ENCODE data around the gene TMPRSS3.

The TMPRSS3 gene

GRCh38 chr21:42395905-42396651 lies at the start of gene TMPRSS3:
Gene TMPRSS3, minus strand, starts transcription at chr21:42396052. Its CDS starts 635 bp downstream, at chr21:42395417.
- H3K36me3 ChIP-seq (ENCODE audit: insufficient read depth, low read length), result no peaks in the 10 kb centered on the region
- H3K79me2 ChIP-seq (ENCODE audit: control insufficient read depth, insufficient read depth, low read length, unreplicated experiment), result no peaks in the 10 kb centered on the region
- H3K4me3 ChIP-seq (ENCODE audit: low read depth, low read length), result no peak within 1 kb of the TSS
- H3K4me1 ChIP-seq (ENCODE audit: control insufficient read depth, insufficient read depth, low read length, unreplicated experiment), result no peaks in the 10 kb centered on the region
- H3K27me3 ChIP-seq (ENCODE audit: insufficient read depth, low read length), result peaks cover 73% of the 10 kb centered on the region
- H2AFZ ChIP-seq (ENCODE audit: low read length, unreplicated experiment), result no peak within 1 kb of the TSS
- no peak within 1 kb of the TSS for H3K27ac ChIP-seq (ENCODE audit: low read depth, low read length)

GRCh38 chr21:42445311-42445710 lies 49.5 kb upstream of the TMPRSS3 start:
- no peaks in the 10 kb centered on the region for H3K36me3 ChIP-seq (ENCODE audit: insufficient read depth, low read length)
- H2AFZ ChIP-seq (ENCODE audit: low read length, unreplicated experiment), result no peak overlapping the region
- no peaks in the 10 kb centered on the region for H3K4me1 ChIP-seq (ENCODE audit: control insufficient read depth, insufficient read depth, low read length, unreplicated experiment)
- H3K27me3 ChIP-seq (ENCODE audit: insufficient read depth, low read length), result peaks cover 43% of the 10 kb centered on the region
- H3K4me3 ChIP-seq (ENCODE audit: low read depth, low read length), result no peak overlapping the region
- H3K27ac ChIP-seq (ENCODE audit: low read depth, low read length), result no peak overlapping the region
- no peaks in the 10 kb centered on the region for H3K79me2 ChIP-seq (ENCODE audit: control insufficient read depth, insufficient read depth, low read length, unreplicated experiment)

GRCh38 chr21:42444745-42445059 lies 48.9 kb upstream of the TMPRSS3 start:
- no peak overlapping the region for H2AFZ ChIP-seq (ENCODE audit: low read length, unreplicated experiment)
- no peaks in the 10 kb centered on the region for H3K79me2 ChIP-seq (ENCODE audit: control insufficient read depth, insufficient read depth, low read length, unreplicated experiment)
- H3K27me3 ChIP-seq (ENCODE audit: insufficient read depth, low read length), result peaks cover 43% of the 10 kb centered on the region
- H3K4me1 ChIP-seq (ENCODE audit: control insufficient read depth, insufficient read depth, low read length, unreplicated experiment), result no peaks in the 10 kb centered on the region
- no peaks in the 10 kb centered on the region for H3K36me3 ChIP-seq (ENCODE audit: insufficient read depth, low read length)
- H3K27ac ChIP-seq (ENCODE audit: low read depth, low read length), result no peak overlapping the region
- H3K4me3 ChIP-seq (ENCODE audit: low read depth, low read length), result no peak overlapping the region

- peaks cover 43% of the 10 kb centered on the region for H3K27me3 ChIP-seq (ENCODE audit: insufficient read depth, low read length)
- H3K36me3 ChIP-seq (ENCODE audit: insufficient read depth, low read length), result no peaks in the 10 kb centered on the region
- H3K79me2 ChIP-seq (ENCODE audit: control insufficient read depth, insufficient read depth, low read length, unreplicated experiment), result no peaks in the 10 kb centered on the region
Measured at GRCh38 chr21:42443876-42444744, 48.3 kb upstream of the TMPRSS3 start.

GRCh38 chr21:42443181-42443785 lies 47.4 kb upstream of the TMPRSS3 start:
- H3K27me3 ChIP-seq (ENCODE audit: insufficient read depth, low read length), result peaks cover 43% of the 10 kb centered on the region
- H3K4me3 ChIP-seq (ENCODE audit: low read depth, low read length), result no peak overlapping the region
- no peak overlapping the region for H2AFZ ChIP-seq (ENCODE audit: low read length, unreplicated experiment)
- no peaks in the 10 kb centered on the region for H3K4me1 ChIP-seq (ENCODE audit: control insufficient read depth, insufficient read depth, low read length, unreplicated experiment)
- no peaks in the 10 kb centered on the region for H3K79me2 ChIP-seq (ENCODE audit: control insufficient read depth, insufficient read depth, low read length, unreplicated experiment)
- no peak overlapping the region for H3K27ac ChIP-seq (ENCODE audit: low read depth, low read length)
- no peaks in the 10 kb centered on the region for H3K36me3 ChIP-seq (ENCODE audit: insufficient read depth, low read length)

More at GRCh38 chr21:42443876-42444744, 48.3 kb upstream of the TMPRSS3 start:
- Histone ChIP-seq H3K4me3 (ENCODE audit: low read depth, low read length) (no peak overlapping the region), H3K4me1 (ENCODE audit: control insufficient read depth, insufficient read depth, low read length, unreplicated experiment) (no peaks in the 10 kb centered on the region), H3K27ac (ENCODE audit: low read depth, low read length) (no peak overlapping the region), H2AFZ (ENCODE audit: low read length, unreplicated experiment) (no peak overlapping the region)

DNA sequence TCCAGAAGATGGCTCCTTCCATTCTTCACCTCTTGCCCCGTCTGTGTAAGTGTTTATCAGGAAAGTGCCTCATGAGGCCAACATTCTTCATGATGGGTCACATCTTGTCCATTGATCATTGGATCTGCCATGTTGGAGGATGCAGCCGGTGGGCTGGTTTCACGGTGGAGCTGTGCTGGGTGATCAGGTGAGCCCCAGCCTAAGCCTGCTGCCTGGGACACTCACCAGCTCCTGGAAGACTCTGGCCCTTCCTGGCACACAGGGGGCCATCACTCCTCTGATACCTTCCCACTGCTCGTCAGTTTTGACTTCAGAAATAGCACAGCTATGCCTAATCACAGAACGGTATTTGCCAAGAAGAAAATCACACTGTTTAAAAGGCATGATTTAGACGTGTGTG lies 46.1 kb upstream of the TMPRSS3 start:
- H3K4me3 ChIP-seq (ENCODE audit: low read depth, low read length), result no peak overlapping the region
- peaks cover 37% of the 10 kb centered on the region for H3K27me3 ChIP-seq (ENCODE audit: insufficient read depth, low read length)
- no peaks in the 10 kb centered on the region for H3K79me2 ChIP-seq (ENCODE audit: control insufficient read depth, insufficient read depth, low read length, unreplicated experiment)
- H3K36me3 ChIP-seq (ENCODE audit: insufficient read depth, low read length), result no peaks in the 10 kb centered on the region
- no peak overlapping the region for H2AFZ ChIP-seq (ENCODE audit: low read length, unreplicated experiment)
- H3K4me1 ChIP-seq (ENCODE audit: control insufficient read depth, insufficient read depth, low read length, unreplicated experiment), result no peaks in the 10 kb centered on the region
- H3K27ac ChIP-seq (ENCODE audit: low read depth, low read length), result no peak overlapping the region

DNA sequence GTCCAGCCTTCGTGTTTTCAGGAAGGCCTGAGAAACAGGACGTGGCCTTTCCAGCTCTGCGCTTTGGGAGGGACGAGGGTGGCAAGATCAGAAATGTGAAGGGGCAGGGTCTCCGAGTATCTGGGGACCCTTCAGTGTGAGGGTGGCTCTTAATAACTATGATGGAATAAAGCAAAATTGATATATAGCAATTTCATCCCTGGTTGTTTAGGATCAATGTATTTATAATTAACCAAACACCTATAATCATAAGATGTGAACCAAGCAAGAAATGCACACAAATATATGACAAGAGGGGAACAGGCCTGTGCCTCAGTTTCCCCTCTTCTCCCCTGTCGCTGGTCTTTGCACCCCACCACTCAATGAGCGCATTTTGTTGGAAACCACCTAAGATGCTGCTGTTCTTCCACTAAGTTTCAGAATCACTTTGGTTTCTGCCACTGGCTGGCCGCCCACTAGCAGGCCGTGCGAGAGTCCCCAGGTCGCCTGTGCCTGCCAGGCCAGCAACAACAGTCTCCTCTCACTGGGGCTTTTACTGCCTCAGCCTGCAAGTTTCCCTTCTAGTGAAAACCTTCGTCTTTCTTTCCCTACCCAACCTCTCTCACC lies 44.4 kb upstream of the TMPRSS3 start:
- Histone ChIP-seq H3K79me2 (ENCODE audit: control insufficient read depth, insufficient read depth, low read length, unreplicated experiment) (no peaks in the 10 kb centered on the region), H3K27me3 (ENCODE audit: insufficient read depth, low read length) (peaks cover 25% of the 10 kb centered on the region), H3K4me3 (ENCODE audit: low read depth, low read length) (no peak overlapping the region), H2AFZ (ENCODE audit: low read length, unreplicated experiment) (no peak overlapping the region), H3K36me3 (ENCODE audit: insufficient read depth, low read length) (no peaks in the 10 kb centered on the region), H3K27ac (ENCODE audit: low read depth, low read length) (no peak overlapping the region), H3K4me1 (ENCODE audit: control insufficient read depth, insufficient read depth, low read length, unreplicated experiment) (no peaks in the 10 kb centered on the region)

GRCh38 chr21:42439284-42440186 lies 43.7 kb upstream of the TMPRSS3 start:
- Histone ChIP-seq H3K4me1 (ENCODE audit: control insufficient read depth, insufficient read depth, low read length, unreplicated experiment) (no peaks in the 10 kb centered on the region), H2AFZ (ENCODE audit: low read length, unreplicated experiment) (no peak overlapping the region), H3K27me3 (ENCODE audit: insufficient read depth, low read length) (peaks cover 32% of the 10 kb centered on the region), H3K4me3 (ENCODE audit: low read depth, low read length) (no peak overlapping the region), H3K36me3 (ENCODE audit: insufficient read depth, low read length) (no peaks in the 10 kb centered on the region), H3K27ac (ENCODE audit: low read depth, low read length) (no peak overlapping the region), H3K79me2 (ENCODE audit: control insufficient read depth, insufficient read depth, low read length, unreplicated experiment) (no peaks in the 10 kb centered on the region)

DNA sequence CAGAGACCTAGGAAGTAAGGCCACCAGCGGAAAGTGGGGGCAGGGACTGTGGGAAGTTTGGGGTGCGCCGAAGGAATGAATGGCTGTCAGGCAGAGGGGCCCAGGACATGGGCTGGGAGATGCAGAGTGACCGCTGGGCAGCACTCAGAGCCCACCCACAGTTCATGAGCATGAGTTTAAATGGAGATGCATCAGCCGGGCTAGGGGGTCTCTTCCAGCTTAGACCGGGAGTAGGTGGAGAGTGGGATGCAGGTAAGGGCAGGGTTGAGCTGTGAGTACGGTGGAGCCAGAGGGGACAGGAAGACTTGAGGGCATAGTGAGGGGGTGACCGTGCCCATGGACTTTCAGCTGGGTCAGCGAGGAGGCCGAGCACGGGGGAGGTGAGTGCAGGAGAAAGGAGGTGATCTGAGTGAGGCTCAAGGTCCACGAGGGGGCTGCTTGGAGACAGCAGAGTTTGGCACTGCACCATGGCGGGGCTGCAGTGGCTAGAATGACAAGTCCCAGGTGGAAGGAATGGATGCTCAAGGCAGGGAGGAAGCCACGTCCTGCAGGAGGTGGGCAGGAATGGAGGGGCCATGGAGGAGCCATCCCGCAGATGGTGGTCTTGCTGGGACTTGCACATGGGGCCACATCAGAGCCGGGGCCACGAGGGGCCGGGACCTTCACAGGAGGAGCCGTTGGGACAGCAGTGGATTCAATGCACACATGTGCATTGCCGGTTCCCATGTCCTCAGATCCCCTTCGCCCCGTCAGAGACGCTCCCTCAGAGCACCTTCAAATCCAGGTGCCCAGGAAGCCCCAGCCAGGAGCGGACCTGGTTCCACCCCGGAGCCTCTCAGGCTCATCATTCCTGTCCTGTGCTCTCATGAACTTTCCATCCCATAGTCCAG lies 42.7 kb upstream of the TMPRSS3 start:
- Histone ChIP-seq H3K4me1 (ENCODE audit: control insufficient read depth, insufficient read depth, low read length, unreplicated experiment) (no peaks in the 10 kb centered on the region), H2AFZ (ENCODE audit: low read length, unreplicated experiment) (no peak overlapping the region), H3K27me3 (ENCODE audit: insufficient read depth, low read length) (peaks cover 34% of the 10 kb centered on the region)

More for the DNA sequence above, 42.7 kb upstream of the TMPRSS3 start:
- Histone ChIP-seq H3K36me3 (ENCODE audit: insufficient read depth, low read length) (no peaks in the 10 kb centered on the region), H3K79me2 (ENCODE audit: control insufficient read depth, insufficient read depth, low read length, unreplicated experiment) (no peaks in the 10 kb centered on the region), H3K4me3 (ENCODE audit: low read depth, low read length) (no peak overlapping the region), H3K27ac (ENCODE audit: low read depth, low read length) (no peak overlapping the region)

All from ACC112 (cell line).